Vagina (tissue), 2 donors: ENCODE results near the gene THAP4. TPM values are rescaled to one million over a fixed set of nuclear protein-coding genes. Genes with fewer than 3 reads are reported as not detected.

ENCODE experiments used
- DNase-seq, 2 donors: peaks; one replicate each; pipeline ENCODE4 v3.0.0-alpha.2; 2017; ENCODE audit errors: extremely low spot score in 2 of 2
- H3K27ac ChIP-seq: fragments of 200-600 bp; sonication (generic); one replicate; pipeline ENCODE4 v1.5.1; 2019
- H3K27me3 ChIP-seq: fragments of 200-600 bp; sonication (generic); one replicate; pipeline ENCODE4 v1.5.1; 2019
- H3K36me3 ChIP-seq, 2 donors: fragments of 200-600 bp; sonication (generic); one replicate each; pipeline ENCODE4 v1.5.1; 2017 to 2019
- H3K4me1 ChIP-seq: fragments of 200-600 bp; sonication (generic); one replicate; pipeline ENCODE4 v1.5.1; 2019
- H3K4me3 ChIP-seq, 2 donors: fragments of 200-600 bp; sonication (generic); 1 replicate in 1 of 2; 2 replicates in 1 of 2; pipeline ENCODE4 v1.5.1; 2016 to 2019
- H3K9me3 ChIP-seq: fragments of 200-600 bp; sonication (generic); one replicate; pipeline ENCODE4 v1.5.1; 2019
- CTCF ChIP-seq, 3 experiments: fragments of 450-650 bp in 2 of 3; fragments of 200-600 bp in 1 of 3; sonication (generic) in 1 of 3; IDR thresholded peaks; one replicate each; pipeline ENCODE4 v1.5.1; 2017 to 2019; ENCODE audit warnings: antibody characterized with exemption in 3 of 3, mild to moderate bottlenecking in 2 of 3, moderate library complexity in 2 of 3
- POLR2A ChIP-seq, 2 donors: fragments of 450-650 bp; IDR thresholded peaks; one replicate each; pipeline ENCODE4 v1.6.1; 2017; ENCODE audit warnings: antibody characterized with exemption in 2 of 2, mild to moderate bottlenecking in 2 of 2, moderate library complexity in 2 of 2
- POLR2AphosphoS5 ChIP-seq, 2 donors: sonication (generic); formaldehyde crosslinking; IDR thresholded peaks; one replicate each; pipeline ENCODE4 v1.9.0; 2017; ENCODE audit warnings: antibody characterized with exemption in 2 of 2, mild to moderate bottlenecking in 2 of 2, low read depth in 1 of 2; ENCODE audit not compliant: insufficient read depth in 1 of 2
- intact Hi-C: fragments of 100-400 bp; cut with DNase I; formaldehyde crosslinking; loops from one replicate; pipeline ENCODE4 v1.15.1; 2023
- total RNA-seq: library from RNA; depleted of rRNA; stranded (reverse); fragments of >200 nt; gene quantifications from one replicate; pipeline ENCODE4 v1.2.3, GENCODE V29; 2016

The THAP4 gene
- total RNA-seq, 1 donor from 2014 or later: 44.4 TPM

- H3K4me1 ChIP-seq: no peaks in the 10 kb centered on the region
- no peak for DNase-seq
- no peak for TF ChIP-seq POLR2A (IDR thresholded peaks at IDR 0.05)
- no peak for TF ChIP-seq CTCF (IDR thresholded peaks at IDR 0.05)
- TF ChIP-seq POLR2AphosphoS5 (IDR thresholded peaks at IDR 0.05; ENCODE audit: insufficient read depth in 1 of 2, low read depth in 1 of 2): no peak
- no peak overlapping the region for H3K27ac ChIP-seq
- H3K27me3 ChIP-seq: no peaks in the 10 kb centered on the region
- H3K4me3 ChIP-seq: no peak overlapping the region
- intact Hi-C loops: no loop called here
- peaks cover 0 to 60% of the 10 kb centered on the region in 2 donors for H3K36me3 ChIP-seq
- peaks cover 22% of the 10 kb centered on the region for H3K9me3 ChIP-seq
Measured at GRCh38 chr2:241584436-241584835, 52.5 kb downstream of the THAP4 start.

- peaks cover 20% of the 10 kb centered on the region for H3K9me3 ChIP-seq
- no peak overlapping the region for H3K4me3 ChIP-seq
- peaks cover 0 to 51% of the 10 kb centered on the region in 2 donors for H3K36me3 ChIP-seq
- H3K27me3 ChIP-seq: no peaks in the 10 kb centered on the region
- H3K4me1 ChIP-seq: no peaks in the 10 kb centered on the region
- DNase-seq: no peak
- TF ChIP-seq POLR2A (IDR thresholded peaks at IDR 0.05): no peak
- no peak for TF ChIP-seq POLR2AphosphoS5 (IDR thresholded peaks at IDR 0.05; ENCODE audit: insufficient read depth in 1 of 2, low read depth in 1 of 2)
- TF ChIP-seq CTCF (IDR thresholded peaks at IDR 0.05): no peak
- intact Hi-C loops: no loop called here
- no peak overlapping the region for H3K27ac ChIP-seq
Measured at GRCh38 chr2:241582806-241583205, 54.2 kb downstream of the THAP4 start.

- DNase-seq: no peak
- Histone ChIP-seq H3K9me3 (peaks cover 15% of the 10 kb centered on the region), H3K36me3 (peaks cover 0 to 46% of the 10 kb centered on the region in 2 donors), H3K27me3 (no peaks in the 10 kb centered on the region), H3K4me1 (peaks cover 3% of the 10 kb centered on the region), H3K27ac (no peak overlapping the region), H3K4me3 (no peak overlapping the region)
- intact Hi-C loops: no loop called here
- TF ChIP-seq POLR2AphosphoS5 (IDR thresholded peaks at IDR 0.05; ENCODE audit: insufficient read depth in 1 of 2, low read depth in 1 of 2) (no peak), POLR2A (IDR thresholded peaks at IDR 0.05) (no peak)
Measured at GRCh38 chr2:241582328-241582727, 54.6 kb downstream of the THAP4 start.

- Histone ChIP-seq H3K9me3 (no peaks in the 10 kb centered on the region), H3K27me3 (no peaks in the 10 kb centered on the region), H3K27ac (no peak overlapping the region), H3K4me3 (no peak overlapping the region), H3K4me1 (peaks cover 4% of the 10 kb centered on the region), H3K36me3 (peaks cover 0 to 20% of the 10 kb centered on the region in 2 donors)
- DNase-seq: no peak
- intact Hi-C loops: no loop called here
- TF ChIP-seq POLR2A (IDR thresholded peaks at IDR 0.05) (no peak), CTCF (IDR thresholded peaks at IDR 0.05) (no peak), POLR2AphosphoS5 (IDR thresholded peaks at IDR 0.05; ENCODE audit: insufficient read depth in 1 of 2, low read depth in 1 of 2) (no peak)
Measured at GRCh38 chr2:241579281-241579680, 57.7 kb downstream of the THAP4 start.

- H3K27ac ChIP-seq: no peak overlapping the region
- DNase-seq: no peak
- peaks cover 4% of the 10 kb centered on the region for H3K4me1 ChIP-seq
- no peak for TF ChIP-seq POLR2A (IDR thresholded peaks at IDR 0.05)
- no peak for TF ChIP-seq POLR2AphosphoS5 (IDR thresholded peaks at IDR 0.05; ENCODE audit: insufficient read depth in 1 of 2, low read depth in 1 of 2)
- TF ChIP-seq CTCF (IDR thresholded peaks at IDR 0.05): no peak
- no peaks in the 10 kb centered on the region for H3K27me3 ChIP-seq
- H3K36me3 ChIP-seq: peaks cover 0 to 3% of the 10 kb centered on the region in 2 donors
- no peaks in the 10 kb centered on the region for H3K9me3 ChIP-seq
- H3K4me3 ChIP-seq: no peak overlapping the region
- intact Hi-C loops: no loop called here
Measured at GRCh38 chr2:241577413-241578122, 59.4 kb downstream of the THAP4 start.
